Adrenal gland (tissue), 5 donors: Measurements from ENCODE around the gene NSD1.

Source experiments
- CTCF ChIP-seq, 6 experiments: fragments of 450-650 bp in 4 of 6; fragments of 200-600 bp in 2 of 6; sonication (generic) in 1 of 6; IDR thresholded peaks; 1 replicate in 5 of 6; 2 replicates in 1 of 6; pipeline versions ENCODE4 v1.5.1 to v1.8.0; 2016 to 2021; ENCODE audit warnings: antibody characterized with exemption in 6 of 6, mild to moderate bottlenecking in 2 of 6, moderate library complexity in 1 of 6
- POLR2A ChIP-seq, 2 donors: fragments of 450-650 bp; IDR thresholded peaks; one replicate each; pipeline ENCODE4 v1.6.1; 2017; ENCODE audit warnings: antibody characterized with exemption in 2 of 2, mild to moderate bottlenecking in 2 of 2, moderate library complexity in 1 of 2
- donor health status: DM: no; HTN: no; CAD: no.

- TF ChIP-seq CTCF (IDR thresholded peaks at IDR 0.05), result no peak
- TF ChIP-seq POLR2A (IDR thresholded peaks at IDR 0.05), result no peak
Observed at GRCh38 chr5:177299697-177300096, 166.1 kb downstream of the NSD1 start.
